SU-DHL-6 (cell line): ENCODE measurements around the gene MAP4K3.

ENCODE experiments used
- H2AFZ ChIP-seq: fragments of 200-600 bp; sonication (generic); 2 replicates; pipeline ENCODE4 v1.6.1; 2014; ENCODE audit warnings: low read depth, mild to moderate bottlenecking, moderate library complexity, mixed read lengths, antibody characterized with exemption, low read length; ENCODE audit not compliant: severe bottlenecking
- H3F3A ChIP-seq: fragments of 200-600 bp; shearing (Covaris generic); 2 replicates; pipeline ENCODE4 v1.6.0; 2016; ENCODE audit warnings: antibody characterized with exemption, mild to moderate bottlenecking; ENCODE audit not compliant: insufficient read depth
- H3K27ac ChIP-seq: fragments of 200-600 bp; sonication (generic); 2 replicates; pipeline ENCODE4 v1.5.1; 2016; ENCODE audit warnings: low read depth, mild to moderate bottlenecking, low read length, moderate library complexity, mixed read lengths
- H3K27me3 ChIP-seq: fragments of 200-600 bp; sonication (generic), shearing (Covaris generic); 2 replicates; pipeline ENCODE4 v1.6.0; 2014; ENCODE audit warnings: mild to moderate bottlenecking, low read length
- H3K36me3 ChIP-seq: fragments of 200-600 bp; sonication (generic); 2 replicates; pipeline ENCODE4 v1.6.1; 2014; ENCODE audit warnings: mild to moderate bottlenecking, low read length, mixed read lengths
- H3K4me2 ChIP-seq: fragments of 300-600, 200-600 bp; shearing (Covaris generic), sonication (generic); 2 replicates; pipeline ENCODE4 v1.6.0; 2014; ENCODE audit warnings: low read length, low read depth, mild to moderate bottlenecking; ENCODE audit not compliant: poor library complexity, severe bottlenecking
- H3K4me3 ChIP-seq: fragments of 200-600 bp; sonication (generic); 2 replicates; pipeline ENCODE4 v1.5.1; 2014; ENCODE audit warnings: antibody characterized with exemption, low read length, mild to moderate bottlenecking, mixed read lengths; ENCODE audit not compliant: insufficient read depth, poor library complexity, severe bottlenecking
- H3K79me2 ChIP-seq: fragments of 200-600 bp; sonication (generic); 2 replicates; pipeline ENCODE4 v1.6.1; 2014; ENCODE audit warnings: mild to moderate bottlenecking, low read length, moderate library complexity; ENCODE audit not compliant: insufficient read depth
- H3K9ac ChIP-seq: fragments of 200-600 bp; sonication (generic); 2 replicates; pipeline ENCODE4 v1.7.0; 2014; ENCODE audit warnings: mild to moderate bottlenecking, low read length
- H3K9me2 ChIP-seq: fragments of 200-600 bp; sonication (generic); replicated peaks from 2 replicates; pipeline ENCODE4 v1.6.1; 2014; ENCODE audit warnings: low read length; ENCODE audit not compliant: insufficient read depth
- H3K9me3 ChIP-seq: fragments of 200-600 bp; sonication (generic); 2 replicates; pipeline ENCODE4 v1.6.1; 2014; ENCODE audit warnings: low read length, mixed read lengths; ENCODE audit not compliant: insufficient read depth
- H4K20me1 ChIP-seq: fragments of 200-600 bp; sonication (generic); 2 replicates; pipeline ENCODE4 v1.6.1; 2014; ENCODE audit warnings: low read depth, mild to moderate bottlenecking, antibody characterized with exemption, low read length, moderate library complexity, mixed read lengths
- CTCF ChIP-seq: fragments of 200-600 bp; sonication (generic); IDR thresholded peaks from one replicate; pipeline ENCODE4 v1.5.1; 2017; ENCODE audit warnings: antibody characterized with exemption, mild to moderate bottlenecking, low read length, moderate library complexity; ENCODE audit not compliant: insufficient read depth, poor library complexity, severe bottlenecking
- EZH2phosphoT487 ChIP-seq: fragments of 200-600 bp; sonication (generic), shearing (Covaris generic); conservative IDR thresholded peaks from 2 replicates; pipeline ENCODE4 v1.6.1; 2018; ENCODE audit warnings: mild to moderate bottlenecking, antibody characterized with exemption, low read length, moderate library complexity, mixed read lengths

The MAP4K3 gene

GRCh38 chr2:39264733-39265132 lies 172.4 kb downstream of the MAP4K3 start:
- TF ChIP-seq CTCF (no peak), EZH2phosphoT487 (no peak)
- Histone ChIP-seq H3K79me2 (no peaks in the 10 kb centered on the region), H3K4me2 (peak overlapping the region; percentile 92), H3K4me3 (peak overlapping the region; percentile 41), H2AFZ (peak overlapping the region; percentile 88), H3K9me3 (no peaks in the 10 kb centered on the region), H4K20me1 (no peaks in the 10 kb centered on the region), H3K27me3 (no peaks in the 10 kb centered on the region), H3K9ac (peak overlapping the region; percentile 39), H3F3A (peaks cover 19% of the 10 kb centered on the region), H3K9me2 (no peaks in the 10 kb centered on the region), H3K36me3 (no peaks in the 10 kb centered on the region), H3K27ac (peak overlapping the region; percentile 96)

GRCh38 chr2:39260087-39260486 lies 177.0 kb downstream of the MAP4K3 start:
- Histone ChIP-seq H3K4me3 (no peak overlapping the region), H3F3A (peaks cover 6% of the 10 kb centered on the region), H3K36me3 (no peaks in the 10 kb centered on the region), H3K79me2 (no peaks in the 10 kb centered on the region), H3K9me2 (no peaks in the 10 kb centered on the region), H4K20me1 (no peaks in the 10 kb centered on the region), H2AFZ (no peak overlapping the region), H3K27ac (no peak overlapping the region), H3K27me3 (no peaks in the 10 kb centered on the region), H3K9ac (no peak overlapping the region), H3K4me2 (no peak overlapping the region), H3K9me3 (no peaks in the 10 kb centered on the region)
- no peak for TF ChIP-seq EZH2phosphoT487
- TF ChIP-seq CTCF: no peak

GRCh38 chr2:39256040-39256439 lies 181.0 kb downstream of the MAP4K3 start:
- H3K27me3 ChIP-seq: no peaks in the 10 kb centered on the region
- H3K9me3 ChIP-seq: 0 out of 2 replicates have a peak, but pooled peaks cover under 1% of the 10 kb centered on the region
- no peak overlapping the region for H3K27ac ChIP-seq
- H2AFZ ChIP-seq: no peak overlapping the region
- TF ChIP-seq CTCF: no peak
- TF ChIP-seq EZH2phosphoT487: no peak
- H3F3A ChIP-seq: no peaks in the 10 kb centered on the region
- H3K9me2 ChIP-seq: no peaks in the 10 kb centered on the region
- 0 out of 2 replicates have a peak, but pooled peaks cover 3% of the 10 kb centered on the region for H3K36me3 ChIP-seq
- no peak overlapping the region for H3K4me2 ChIP-seq
- no peaks in the 10 kb centered on the region for H3K79me2 ChIP-seq
- H4K20me1 ChIP-seq: no peaks in the 10 kb centered on the region
- no peak overlapping the region for H3K9ac ChIP-seq
- H3K4me3 ChIP-seq: no peak overlapping the region
